DND-41 (cell line): Measurements from ENCODE around the gene UBP1.

Source experiments
- ATAC-seq: fragments of 200-7000 bp; cut with Tn5 transposase; 3 replicates; pipeline ENCODE4 v1.9.1; 2021; ENCODE audit warnings: low read depth; ENCODE audit not compliant: insufficient read depth
- DNase-seq: peaks from one replicate; pipeline ENCODE4 v3.0.0-alpha.2; 2020
- H2AFZ ChIP-seq: 2 replicates; pipeline ENCODE4 v1.6.0; 2012; ENCODE audit warnings: low read depth, low read length
- H3K27ac ChIP-seq: 2 replicates; pipeline ENCODE4 v1.5.1; 2012; ENCODE audit warnings: low read length, inconsistent platforms
- H3K27me3 ChIP-seq: fragments of 200-600 bp; sonication (generic); 2 replicates; pipeline ENCODE4 v1.6.0; 2012; ENCODE audit warnings: low read length, mild to moderate bottlenecking, inconsistent platforms; ENCODE audit not compliant: insufficient read depth, poor library complexity
- H3K36me3 ChIP-seq: 2 replicates; pipeline ENCODE4 v1.5.1; 2012; ENCODE audit warnings: low read length, inconsistent platforms; ENCODE audit not compliant: insufficient read depth
- H3K4me1 ChIP-seq: 2 replicates; pipeline ENCODE4 v1.5.1; 2012; ENCODE audit warnings: mild to moderate bottlenecking, low read length; ENCODE audit not compliant: insufficient read depth
- H3K4me2 ChIP-seq: 2 replicates; pipeline ENCODE4 v1.6.0; 2012; ENCODE audit warnings: mild to moderate bottlenecking, moderate library complexity, low read length, inconsistent platforms; ENCODE audit not compliant: insufficient read depth
- H3K4me3 ChIP-seq, 2 experiments: fragments of 200-600 bp in 1 of 2; shearing (Covaris generic) in 1 of 2; 2 replicates each; pipeline ENCODE4 v1.5.1; 2012 to 2016; ENCODE audit warnings: inconsistent platforms in 2 of 2, low read length in 2 of 2, mild to moderate bottlenecking in 2 of 2, low read depth in 1 of 2, moderate library complexity in 1 of 2
- H3K79me2 ChIP-seq: 2 replicates; pipeline ENCODE4 v1.6.0; 2012; ENCODE audit warnings: low read length, inconsistent platforms; ENCODE audit not compliant: insufficient read depth
- H3K9ac ChIP-seq: 2 replicates; pipeline ENCODE4 v1.6.0; 2012; ENCODE audit warnings: low read depth, mild to moderate bottlenecking, inconsistent platforms, low read length, moderate library complexity
- H3K9me3 ChIP-seq: 2 replicates; pipeline ENCODE4 v1.5.1; 2012; ENCODE audit warnings: low read length, moderate library complexity, mild to moderate bottlenecking, inconsistent platforms; ENCODE audit not compliant: insufficient read depth, severe bottlenecking
- H4K20me1 ChIP-seq: 2 replicates; pipeline ENCODE4 v1.6.0; 2012; ENCODE audit warnings: low read length; ENCODE audit not compliant: insufficient read depth
- CTCF ChIP-seq: IDR thresholded peaks from 2 replicates; pipeline ENCODE4 v1.5.1; 2012; ENCODE audit warnings: borderline replicate concordance, low read length, moderate library complexity, mild to moderate bottlenecking; ENCODE audit not compliant: poor library complexity, severe bottlenecking; ENCODE audit errors: extremely low read depth
- EZH2 ChIP-seq: IDR thresholded peaks from 3 replicates; pipeline ENCODE4 v1.6.1; 2012; ENCODE audit warnings: borderline replicate concordance, low read depth, mild to moderate bottlenecking, moderate library complexity, low read length, inconsistent platforms; ENCODE audit not compliant: severe bottlenecking

UBP1 gene

GRCh38 chr3:33391255-33391995 is 48.8 kb downstream of the UBP1 start:
- Histone ChIP-seq H3K36me3 (peaks cover 84% of the 10 kb centered on the region), H3K4me3 (no peak overlapping the region), H3K9me3 (no peaks in the 10 kb centered on the region), H3K79me2 (no peaks in the 10 kb centered on the region), H3K4me2 (no peak overlapping the region), H3K4me1 (no peaks in the 10 kb centered on the region), H3K27me3 (no peaks in the 10 kb centered on the region), H4K20me1 (no peaks in the 10 kb centered on the region), H3K9ac (no peak overlapping the region), H3K27ac (no peak overlapping the region), H2AFZ (no peak overlapping the region)
- ATAC-seq (no peak), DNase-seq (no peak)
- TF ChIP-seq EZH2 = no peak
- TF ChIP-seq CTCF = no peak

- Histone ChIP-seq H3K4me1 (no peaks in the 10 kb centered on the region), H3K36me3 (peaks cover 76% of the 10 kb centered on the region), H3K27ac (no peak overlapping the region), H3K9ac (no peak overlapping the region), H4K20me1 (no peaks in the 10 kb centered on the region), H3K4me2 (no peak overlapping the region), H3K27me3 (no peaks in the 10 kb centered on the region), H2AFZ (no peak overlapping the region), H3K4me3 (no peak overlapping the region), H3K79me2 (no peaks in the 10 kb centered on the region), H3K9me3 (no peaks in the 10 kb centered on the region)
- ATAC-seq (no peak), DNase-seq (no peak)
- TF ChIP-seq EZH2 (no peak), CTCF (no peak)
Measured at GRCh38 chr3:33389908-33390307, 50.3 kb downstream of the UBP1 start.

GRCh38 chr3:33388374-33389100 is 51.7 kb downstream of the UBP1 start:
- Histone ChIP-seq H3K9me3 (no peaks in the 10 kb centered on the region), H3K4me2 (no peak overlapping the region), H3K27me3 (no peaks in the 10 kb centered on the region), H3K4me3 (no peak overlapping the region), H3K4me1 (no peaks in the 10 kb centered on the region), H4K20me1 (no peaks in the 10 kb centered on the region), H3K79me2 (no peaks in the 10 kb centered on the region), H2AFZ (no peak overlapping the region), H3K36me3 (peaks cover 64% of the 10 kb centered on the region), H3K27ac (no peak overlapping the region), H3K9ac (no peak overlapping the region)
- TF ChIP-seq CTCF (no peak), EZH2 (no peak)
- no peak for DNase-seq
- no peak for ATAC-seq
